CD4-positive, alpha-beta T cell (primary cell): ENCODE data around the gene TOR1AIP1. TPM values are rescaled to one million over a fixed set of nuclear protein-coding genes. Genes with fewer than 3 reads are reported as not detected.

Source experiments
- ATAC-seq: fragments of 200-7000 bp; cut with Tn5 transposase; one replicate; pipeline ENCODE4 v1.10.0; 2022; ENCODE audit warnings: mild to moderate bottlenecking; ENCODE audit not compliant: poor library complexity
- CTCF ChIA-PET: fragments of 350-600 bp; sonication (Branson Sonifier 250); formaldehyde crosslinking; loops from one replicate; lab custom pipeline; 2021; ENCODE audit warnings: antibody characterized with exemption, inconsistent platforms; lab: Charles Lee
- POLR2A ChIA-PET: fragments of 350-600 bp; sonication (Branson Sonifier 250); formaldehyde crosslinking; loops from one replicate; lab custom pipeline; 2021; ENCODE audit warnings: antibody characterized with exemption, inconsistent platforms; lab: Charles Lee
- DNase-seq, 14 experiments: peaks; one replicate each; pipeline ENCODE4 v3.0.0-alpha.2; 2013 to 2020; ENCODE audit warnings: mixed read lengths in 2 of 14
- H3K27ac ChIP-seq, 2 donors: one replicate each; pipeline versions ENCODE4 v1.5.1 to v1.7.0; 2013; ENCODE audit warnings: low read length in 2 of 2, low read depth in 1 of 2, mild to moderate bottlenecking in 1 of 2
- H3K27me3 ChIP-seq, 2 experiments: 1 replicate in 1 of 2; 2 replicates in 1 of 2; pipeline versions ENCODE4 v1.6.1 to v1.7.0; 2013; ENCODE audit warnings: low read length in 2 of 2, control low read depth in 1 of 2, mild to moderate bottlenecking in 1 of 2, moderate library complexity in 1 of 2; ENCODE audit not compliant: insufficient read depth in 2 of 2, control insufficient read depth in 1 of 2
- H3K36me3 ChIP-seq: one replicate; pipeline ENCODE4 v1.6.1; 2013; ENCODE audit warnings: low read length, control low read depth; ENCODE audit not compliant: insufficient read depth
- H3K4me1 ChIP-seq: one replicate; pipeline ENCODE4 v1.6.1; 2013; ENCODE audit warnings: low read length, control low read depth; ENCODE audit not compliant: insufficient read depth
- H3K4me3 ChIP-seq: one replicate; pipeline ENCODE4 v1.5.1; 2013; ENCODE audit warnings: mild to moderate bottlenecking, low read length, moderate library complexity
- H3K9me3 ChIP-seq, 2 experiments: 1 replicate in 1 of 2; 2 replicates in 1 of 2; pipeline versions ENCODE4 v1.6.1 to v1.7.0; 2013; ENCODE audit warnings: low read length in 2 of 2, mild to moderate bottlenecking in 2 of 2, control low read depth in 1 of 2, moderate library complexity in 1 of 2; ENCODE audit not compliant: control insufficient read depth in 1 of 2, insufficient read depth in 1 of 2
- H3K27ac Mint-ChIP-seq: one replicate; pipeline ENCODE4 v1.8.0; 2020; ENCODE audit warnings: mixed read lengths
- H3K27me3 Mint-ChIP-seq: one replicate; pipeline ENCODE4 v1.8.0; 2021; ENCODE audit warnings: mixed read lengths
- H3K36me3 Mint-ChIP-seq: one replicate; pipeline ENCODE4 v1.8.0; 2021; ENCODE audit warnings: low read depth, mixed read lengths
- H3K4me1 Mint-ChIP-seq: one replicate; pipeline ENCODE4 v1.8.0; 2021; ENCODE audit warnings: low read depth, mixed read lengths
- H3K4me3 Mint-ChIP-seq: one replicate; pipeline ENCODE4 v1.8.0; 2020; ENCODE audit warnings: mild to moderate bottlenecking, mixed read lengths
- H3K9me3 Mint-ChIP-seq: one replicate; pipeline ENCODE4 v1.8.0; 2020; ENCODE audit warnings: mixed read lengths
- CTCF ChIP-seq: fragments of 200-600 bp; IDR thresholded peaks from one replicate; pipeline ENCODE4 v1.8.0; 2022; ENCODE audit warnings: antibody characterized with exemption, mild to moderate bottlenecking
- intact Hi-C, 2 experiments: fragments of 100-400 bp; cut with DNase I in 1 of 2; cut with micrococcal nuclease in 1 of 2; formaldehyde crosslinking; loops; one replicate each; pipeline versions ENCODE4 v1.15.1 to v1.9.0; 2023 to 2025; cut with DNase I, micrococcal nuclease
- total RNA-seq, 174 experiments: library from RNA in 2 of 174; stranded (reverse) in 2 of 174; gene quantifications; one replicate each; pipeline ENCODE4 v1.2.3 and lab custom pipeline; 2021 to 2026

TOR1AIP1 gene
- total RNA-seq, 2 experiments from 2014 or later = 93.8 to 94.4 TPM

GRCh38 chr1:179921472-179921871 lies 39.4 kb downstream of the TOR1AIP1 start:
- Histone ChIP-seq H3K27me3 (no peaks in the 10 kb centered on the region), H3K9me3 (no peaks in the 10 kb centered on the region), H3K4me3 (no peak overlapping the region), H3K4me1 (no peaks in the 10 kb centered on the region), H3K27ac (no peak overlapping the region), H3K36me3 (peaks cover 33% of the 10 kb centered on the region)
- no peaks in the 10 kb centered on the region for H3K9me3 Mint-ChIP-seq
- ChIA-PET CTCF (no interaction called here), POLR2A (interaction anchor here (2.3 kb wide), 1 partner anchor 32 kb away, joined by 9 read pairs; no protein-coding TSS in a partner anchor)
- H3K4me3 Mint-ChIP-seq = no peak overlapping the region
- no peak overlapping the region for H3K27ac Mint-ChIP-seq
- no peaks in the 10 kb centered on the region for H3K27me3 Mint-ChIP-seq
- ATAC-seq = no peak
- no peak for DNase-seq
- peaks cover 7% of the 10 kb centered on the region for H3K4me1 Mint-ChIP-seq
- H3K36me3 Mint-ChIP-seq = peaks cover 52% of the 10 kb centered on the region
- TF ChIP-seq CTCF = no peak
- intact Hi-C loops = no loop called here

- Histone ChIP-seq H3K9me3 (no peaks in the 10 kb centered on the region), H3K27ac (no peak overlapping the region), H3K4me1 (no peaks in the 10 kb centered on the region), H3K4me3 (no peak overlapping the region), H3K27me3 (no peaks in the 10 kb centered on the region), H3K36me3 (peaks cover 27% of the 10 kb centered on the region)
- ChIA-PET POLR2A (interaction anchor here (2.3 to 2.6 kb wide), 2 partner anchors 11 to 31 kb away, joined by 6 to 9 read pairs; no protein-coding TSS in a partner anchor), CTCF (no interaction called here)
- Mint-ChIP-seq H3K4me1 (peaks cover 7% of the 10 kb centered on the region), H3K27ac (no peak overlapping the region), H3K36me3 (peaks cover 45% of the 10 kb centered on the region), H3K4me3 (no peak overlapping the region), H3K27me3 (no peaks in the 10 kb centered on the region), H3K9me3 (no peaks in the 10 kb centered on the region)
- intact Hi-C loops = no loop called here
- ATAC-seq (no peak), DNase-seq (no peak)
- no peak for TF ChIP-seq CTCF
These were observed 40.1 kb downstream of the TOR1AIP1 start for GRCh38 chr1:179921981-179922872.

- intact Hi-C loops = no loop called here
- ChIA-PET POLR2A (interaction anchor here (2.3 to 2.6 kb wide), 2 partner anchors 11 to 31 kb away, joined by 6 to 9 read pairs; no protein-coding TSS in a partner anchor), CTCF (no interaction called here)
These were observed 40.9 kb downstream of the TOR1AIP1 start for GRCh38 chr1:179923029-179923428.

More at GRCh38 chr1:179923029-179923428, 40.9 kb downstream of the TOR1AIP1 start:
- TF ChIP-seq CTCF = no peak
- Mint-ChIP-seq H3K4me3 (no peak overlapping the region), H3K27ac (peak overlapping the region; percentile 18), H3K4me1 (peaks cover 7% of the 10 kb centered on the region), H3K36me3 (peaks cover 37% of the 10 kb centered on the region), H3K9me3 (no peaks in the 10 kb centered on the region), H3K27me3 (no peaks in the 10 kb centered on the region)
- no peak for DNase-seq
- no peaks in the 10 kb centered on the region for H3K27me3 ChIP-seq
- no peak overlapping the region for H3K4me3 ChIP-seq
- H3K27ac ChIP-seq = no peak overlapping the region
- no peaks in the 10 kb centered on the region for H3K4me1 ChIP-seq
- ATAC-seq = no peak
- H3K36me3 ChIP-seq = peaks cover 19% of the 10 kb centered on the region
- H3K9me3 ChIP-seq = no peaks in the 10 kb centered on the region
